NCI-H526 treated with DMSO at 0.1 percent for 48 hours (cell line): ENCODE results near the gene ALDH7A1.
"Not testable (repeated sequence)": the region's sequence is repeated elsewhere in the genome, so short reads cannot be mapped to it uniquely, and the experiment has no call there.

Experiments
- DNase-seq: peaks from one replicate; lab custom pipeline; 2025; lab: John Stamatoyannopoulos, UW

Gene ALDH7A1

GRCh38 chr5:126594748-126595485 is at the start of gene ALDH7A1:
Gene ALDH7A1 (minus strand): TSS chr5:126595219. CDS start chr5:126595198, 21 bp downstream.
- DNase-seq: peak; percentile 86

- no peak for DNase-seq
These were observed 46.4 kb upstream of the ALDH7A1 start for GRCh38 chr5:126641387-126641786.

- DNase-seq: no peak
These were observed 45.8 kb upstream of the ALDH7A1 start for GRCh38 chr5:126640866-126641265.

GRCh38 chr5:126636956-126637355 is 41.9 kb upstream of the ALDH7A1 start:
- no peak for DNase-seq

GRCh38 chr5:126635585-126635984 is 40.6 kb upstream of the ALDH7A1 start:
- no peak for DNase-seq

- no peak for DNase-seq
These were observed 38.5 kb upstream of the ALDH7A1 start for GRCh38 chr5:126633552-126633951.

- DNase-seq: no peak
These were observed 36.9 kb upstream of the ALDH7A1 start for GRCh38 chr5:126631920-126632319.

GRCh38 chr5:126628102-126628501 is 33.1 kb upstream of the ALDH7A1 start:
- no peak for DNase-seq

GRCh38 chr5:126624534-126624933 is 29.5 kb upstream of the ALDH7A1 start:
- DNase-seq: no peak

- DNase-seq: no peak
These were observed 24.8 kb upstream of the ALDH7A1 start for GRCh38 chr5:126619781-126620180.

GRCh38 chr5:126617603-126618002 is 22.6 kb upstream of the ALDH7A1 start:
- DNase-seq: not testable (repeated sequence)

- no peak for DNase-seq
These were observed 20.3 kb upstream of the ALDH7A1 start for GRCh38 chr5:126615286-126615685.

- DNase-seq: no peak
These were observed 19.0 kb upstream of the ALDH7A1 start for GRCh38 chr5:126613941-126614592.

GRCh38 chr5:126610616-126611015 is 15.6 kb upstream of the ALDH7A1 start:
- no peak for DNase-seq

- no peak for DNase-seq
These were observed 15.1 kb upstream of the ALDH7A1 start for GRCh38 chr5:126610160-126610559.

- DNase-seq: no peak
These were observed 10.5 kb upstream of the ALDH7A1 start for GRCh38 chr5:126605525-126605924.

GRCh38 chr5:126603402-126603991 is 8.5 kb upstream of the ALDH7A1 start:
- no peak for DNase-seq

- peak; percentile 33 for DNase-seq
These were observed 5.9 kb upstream of the ALDH7A1 start, which contains the start of gene PHAX for GRCh38 chr5:126600631-126601511. Gene PHAX (plus strand): TSS chr5:126600947. CDS start chr5:126600963, 16 bp downstream.

GRCh38 chr5:126599971-126600630 is 5.1 kb upstream of the ALDH7A1 start:
- not testable (repeated sequence) for DNase-seq

GRCh38 chr5:126599499-126599898 is 4.5 kb upstream of the ALDH7A1 start:
- no peak for DNase-seq

GRCh38 chr5:126597156-126597555 is 2.1 kb upstream of the ALDH7A1 start:
- no peak for DNase-seq
